HTR-8/SVneo (cell line): Measurements from ENCODE around the gene OLFML2A.
A peak's percentile ranks its signal among the peaks of the same experiment; 100 is the strongest.
"Not testable (repeated sequence)": the region's sequence is repeated elsewhere in the genome, so short reads cannot be mapped to it uniquely, and the experiment has no call there.

Source experiments
- DNase-seq: peaks from one replicate; pipeline ENCODE4 v3.0.0; 2011; ENCODE audit warnings: low spot score, mixed read lengths; ENCODE audit not compliant: insufficient read length
- FAIRE-seq: peaks from 2 replicates; lab custom pipeline; 2011; peaks lifted over from hg19 to GRCh38; lab: Jason Lieb, UNC

OLFML2A gene

GRCh38 chr9:124776954-124777648 is at the start of gene OLFML2A:
Gene OLFML2A, plus strand, starts transcription at chr9:124777133. Its CDS starts 138 bp downstream, at chr9:124777271.
- no peak for FAIRE-seq
- DNase-seq, result no peak

- DNase-seq (no peak), FAIRE-seq (no peak)
These were observed 46.2 kb upstream of the OLFML2A start for GRCh38 chr9:124730772-124731171.

- FAIRE-seq (no peak), DNase-seq (no peak)
These were observed 42.8 kb upstream of the OLFML2A start for GRCh38 chr9:124733964-124734740.

- DNase-seq, FAIRE-seq: not testable (repeated sequence)
These were observed 42.2 kb upstream of the OLFML2A start for GRCh38 chr9:124734741-124735083.

GRCh38 chr9:124735121-124735520 is 41.8 kb upstream of the OLFML2A start:
- FAIRE-seq, result no peak

GRCh38 chr9:124738075-124738474 is 38.9 kb upstream of the OLFML2A start:
- not testable (repeated sequence) for FAIRE-seq, DNase-seq

More at GRCh38 chr9:124735121-124735520, 41.8 kb upstream of the OLFML2A start:
- peak; percentile 29 for DNase-seq

GRCh38 chr9:124739360-124739759 is 37.6 kb upstream of the OLFML2A start:
- DNase-seq (no peak), FAIRE-seq (no peak)

GRCh38 chr9:124741149-124741548 is 35.8 kb upstream of the OLFML2A start:
- FAIRE-seq (no peak), DNase-seq (no peak)

- FAIRE-seq (no peak), DNase-seq (no peak)
These were observed 35.3 kb upstream of the OLFML2A start for GRCh38 chr9:124741662-124742061.

GRCh38 chr9:124742940-124743339 is 34.0 kb upstream of the OLFML2A start:
- DNase-seq (no peak), FAIRE-seq (no peak)

- FAIRE-seq, result no peak
These were observed 33.1 kb upstream of the OLFML2A start for GRCh38 chr9:124743686-124744348.

GRCh38 chr9:124747065-124747464 is 29.9 kb upstream of the OLFML2A start:
- DNase-seq (no peak), FAIRE-seq (no peak)

More at GRCh38 chr9:124743686-124744348, 33.1 kb upstream of the OLFML2A start:
- DNase-seq, result no peak

- no peak for DNase-seq
These were observed 27.6 kb upstream of the OLFML2A start for GRCh38 chr9:124749284-124749683.

GRCh38 chr9:124749781-124750180 is 27.2 kb upstream of the OLFML2A start:
- DNase-seq (no peak), FAIRE-seq (no peak)

More at GRCh38 chr9:124749284-124749683, 27.6 kb upstream of the OLFML2A start:
- no peak for FAIRE-seq

GRCh38 chr9:124752967-124753366 is 24.0 kb upstream of the OLFML2A start:
- FAIRE-seq, result no peak
- DNase-seq, result peak; percentile 19

GRCh38 chr9:124754289-124754688 is 22.6 kb upstream of the OLFML2A start:
- DNase-seq (peak; percentile 30), FAIRE-seq (no peak)

- no peak for FAIRE-seq
- no peak for DNase-seq
These were observed 21.9 kb upstream of the OLFML2A start for GRCh38 chr9:124755061-124755460.

GRCh38 chr9:124756011-124756410 is 20.9 kb upstream of the OLFML2A start:
- no peak for FAIRE-seq
- no peak for DNase-seq

- FAIRE-seq (no peak), DNase-seq (no peak)
These were observed 19.3 kb upstream of the OLFML2A start for GRCh38 chr9:124757616-124758015.

- no peak for DNase-seq
- no peak for FAIRE-seq
These were observed 18.9 kb upstream of the OLFML2A start for GRCh38 chr9:124758061-124758460.

GRCh38 chr9:124758691-124759090 is 18.2 kb upstream of the OLFML2A start:
- DNase-seq (no peak), FAIRE-seq (no peak)
